T-helper 2 cell treated with Interferon-gamma antibody and Interleukin-4, amounts not matched to agents 5 μg/mL and 100 μg/mL, for 36 hours (primary cell): ENCODE results near the gene NBEAL1.
"Not testable (repeated sequence)": the region's sequence is repeated elsewhere in the genome, so short reads cannot be mapped to it uniquely, and the experiment has no call there.

Experiments
- DNase-seq: peaks from one replicate; pipeline ENCODE4 v3.0.0; 2021; ENCODE audit warnings: low spot score
- H3K27ac Mint-ChIP-seq: one replicate; pipeline ENCODE4 v1.8.0; 2021; ENCODE audit warnings: mild to moderate bottlenecking, mixed read lengths
- H3K27me3 Mint-ChIP-seq: one replicate; pipeline ENCODE4 v1.8.0; 2021; ENCODE audit warnings: low read depth, mixed read lengths
- H3K36me3 Mint-ChIP-seq: one replicate; pipeline ENCODE4 v1.8.0; 2021; ENCODE audit warnings: low read depth, mixed read lengths
- H3K4me1 Mint-ChIP-seq: one replicate; pipeline ENCODE4 v1.8.0; 2021; ENCODE audit warnings: low read depth, mixed read lengths
- H3K4me3 Mint-ChIP-seq: one replicate; pipeline ENCODE4 v1.8.0; 2022; ENCODE audit warnings: mild to moderate bottlenecking, moderate library complexity, mixed read lengths
- H3K9me3 Mint-ChIP-seq: one replicate; pipeline ENCODE4 v1.8.0; 2021; ENCODE audit warnings: mixed read lengths

Gene NBEAL1

DNA sequence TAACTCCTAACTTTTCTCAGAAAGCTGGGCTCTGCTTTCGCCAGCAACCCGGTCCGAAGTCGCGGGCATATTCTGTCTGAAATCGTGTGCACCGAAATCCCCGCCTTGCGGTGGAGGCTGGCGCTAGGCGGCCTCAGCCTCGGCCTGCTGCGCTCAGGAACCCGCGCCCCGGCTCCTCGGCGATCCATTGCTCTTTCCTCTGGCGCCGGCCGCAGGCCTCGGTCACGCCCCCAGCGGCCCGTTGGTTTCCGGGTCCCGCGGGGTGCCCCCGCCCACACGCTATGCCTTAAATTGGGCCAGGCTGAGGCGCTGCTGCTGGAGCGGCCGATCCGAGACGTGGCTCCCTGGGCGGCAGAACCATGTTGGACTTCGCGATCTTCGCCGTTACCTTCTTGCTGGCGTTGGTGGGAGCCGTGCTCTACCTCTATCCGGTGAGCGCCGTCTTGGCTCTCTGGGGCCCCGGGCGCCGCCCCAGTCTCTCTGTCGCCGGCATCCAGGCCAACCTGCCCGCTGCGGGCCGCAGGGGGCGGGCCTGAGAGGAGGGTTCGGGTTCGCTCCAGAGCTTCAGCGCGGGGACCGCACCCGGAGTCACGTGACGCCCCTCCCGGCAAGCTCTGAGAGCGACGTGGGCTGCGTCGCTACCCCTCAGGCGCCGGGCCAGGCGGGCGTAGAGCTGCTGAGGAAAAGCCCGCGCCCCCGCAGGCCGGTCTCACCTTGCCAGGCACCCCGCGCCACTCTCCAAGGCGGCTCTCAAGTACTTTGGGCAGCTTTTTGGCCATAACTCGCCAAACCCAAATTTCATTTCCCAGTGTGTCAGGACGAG lies 224.2 kb downstream of the NBEAL1 start, which contains the start of gene CYP20A1:
CYP20A1 (plus strand) TSS at position 315 of the 823 bp plus-strand sequence; CDS start at position 360, 45 bp downstream.
- peaks cover 26% of the 10 kb centered on the region for H3K36me3 Mint-ChIP-seq
- H3K4me3 Mint-ChIP-seq: peak within 1 kb of the TSS; percentile 96
- DNase-seq: peak; percentile 98
- no peaks in the 10 kb centered on the region for H3K9me3 Mint-ChIP-seq
- peaks cover 19% of the 10 kb centered on the region for H3K4me1 Mint-ChIP-seq
- H3K27ac Mint-ChIP-seq: peak within 1 kb of the TSS; percentile 100
- no peaks in the 10 kb centered on the region for H3K27me3 Mint-ChIP-seq

- Mint-ChIP-seq H3K4me1 (peaks cover 21% of the 10 kb centered on the region), H3K27me3 (no peaks in the 10 kb centered on the region), H3K9me3 (no peaks in the 10 kb centered on the region), H3K27ac (peak overlapping the region; percentile 100), H3K4me3 (peak overlapping the region; percentile 96), H3K36me3 (peaks cover 33% of the 10 kb centered on the region)
- no peak for DNase-seq
Measured at GRCh38 chr2:203240491-203240890, 225.8 kb downstream of the NBEAL1 start.

GRCh38 chr2:203242518-203242917 lies 227.8 kb downstream of the NBEAL1 start:
- Mint-ChIP-seq H3K27me3 (no peaks in the 10 kb centered on the region), H3K27ac (no peak overlapping the region), H3K4me1 (peaks cover 29% of the 10 kb centered on the region), H3K9me3 (no peaks in the 10 kb centered on the region), H3K36me3 (peaks cover 42% of the 10 kb centered on the region), H3K4me3 (no peak overlapping the region)
- no peak for DNase-seq

- Mint-ChIP-seq H3K4me1 (peaks cover 15% of the 10 kb centered on the region), H3K4me3 (no peak overlapping the region), H3K27ac (no peak overlapping the region), H3K9me3 (no peaks in the 10 kb centered on the region), H3K27me3 (no peaks in the 10 kb centered on the region), H3K36me3 (peaks cover 35% of the 10 kb centered on the region)
- no peak for DNase-seq
Measured at GRCh38 chr2:203246646-203247045, 232.0 kb downstream of the NBEAL1 start.

DNA sequence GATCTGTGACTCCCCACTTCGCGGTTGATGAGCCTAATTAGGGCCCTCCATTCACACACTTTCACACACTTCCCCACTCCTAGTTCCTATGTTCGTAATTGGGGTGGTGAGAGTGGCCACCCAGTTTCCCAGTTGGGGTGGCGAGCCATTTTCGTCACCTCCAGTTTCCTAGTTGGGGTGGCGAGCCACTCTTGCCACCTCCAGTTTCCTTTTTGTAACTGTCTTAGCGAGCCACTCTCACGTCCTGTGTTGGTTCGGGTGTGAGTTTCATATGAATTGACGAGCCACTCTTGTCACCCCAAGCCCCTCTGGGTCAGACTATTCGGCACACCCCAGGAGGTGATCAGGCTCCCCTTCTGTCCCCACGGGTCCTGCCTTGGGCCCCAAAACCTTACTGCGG lies 238.1 kb downstream of the NBEAL1 start:
- Mint-ChIP-seq H3K9me3 (no peaks in the 10 kb centered on the region), H3K27me3 (no peaks in the 10 kb centered on the region), H3K36me3 (peaks cover 42% of the 10 kb centered on the region), H3K4me3 (no peak overlapping the region), H3K27ac (no peak overlapping the region), H3K4me1 (no peaks in the 10 kb centered on the region)
- DNase-seq: no peak

- peaks cover 43% of the 10 kb centered on the region for H3K36me3 Mint-ChIP-seq
- H3K4me3 Mint-ChIP-seq, H3K27ac Mint-ChIP-seq, DNase-seq, H3K4me1 Mint-ChIP-seq, H3K9me3 Mint-ChIP-seq, H3K27me3 Mint-ChIP-seq: not testable (repeated sequence)
Measured at GRCh38 chr2:203253422-203254095, 238.9 kb downstream of the NBEAL1 start.

GRCh38 chr2:203261326-203262159 lies 246.9 kb downstream of the NBEAL1 start:
- peaks cover 32% of the 10 kb centered on the region for H3K36me3 Mint-ChIP-seq
- no peak overlapping the region for H3K4me3 Mint-ChIP-seq
- peaks cover 1% of the 10 kb centered on the region for H3K4me1 Mint-ChIP-seq
- H3K27me3 Mint-ChIP-seq: no peaks in the 10 kb centered on the region
- no peak overlapping the region for H3K27ac Mint-ChIP-seq
- DNase-seq: no peak
- no peaks in the 10 kb centered on the region for H3K9me3 Mint-ChIP-seq
